Ishikawa (cell line): Measurements from ENCODE around the gene AKT1.

Source experiments
- CEBPB ChIP-seq: IDR thresholded peaks from 2 replicates; pipeline ENCODE4 v1.6.1; 2012
- CREB1 ChIP-seq: IDR thresholded peaks from 2 replicates; pipeline ENCODE4 v1.6.1; 2012; ENCODE audit warnings: low read depth
- TF ChIP-seq, protein P1 (sequence below): IDR thresholded peaks from 2 replicates; pipeline ENCODE4 v1.6.1; 2012

DNA sequence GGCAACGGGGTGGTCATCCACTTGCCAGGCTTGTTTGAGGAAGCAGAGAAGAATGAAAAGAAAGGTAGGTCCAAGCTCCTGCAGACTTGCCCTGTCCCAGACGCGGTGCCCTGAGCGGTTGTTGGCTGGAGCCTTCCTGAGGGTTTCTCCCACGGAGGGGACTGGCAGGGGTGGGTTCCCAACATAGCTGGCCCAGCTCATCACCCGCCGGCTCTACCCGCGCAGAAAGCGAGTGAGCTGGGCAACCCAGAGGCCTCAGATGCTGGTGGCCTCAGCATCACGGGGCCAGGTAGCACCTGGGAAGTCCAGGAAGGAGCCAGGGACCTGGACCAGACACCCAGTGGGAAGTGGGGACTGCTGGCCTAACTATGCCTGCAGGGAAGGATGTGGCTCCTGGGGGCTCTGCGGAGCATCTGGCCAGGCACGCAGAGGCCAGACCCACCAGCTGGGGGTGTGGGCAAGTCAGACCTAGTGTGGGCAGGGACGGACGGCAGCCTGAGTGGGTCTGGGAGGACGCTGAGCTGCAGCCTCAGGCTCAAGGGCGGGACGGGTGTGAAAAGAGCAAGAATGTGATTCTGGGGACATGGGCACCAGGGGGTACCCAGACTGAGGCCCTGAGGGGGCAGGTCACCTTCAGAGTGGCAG, 57.1 kb downstream of the AKT1 start:
- TF ChIP-seq, protein P1, sequence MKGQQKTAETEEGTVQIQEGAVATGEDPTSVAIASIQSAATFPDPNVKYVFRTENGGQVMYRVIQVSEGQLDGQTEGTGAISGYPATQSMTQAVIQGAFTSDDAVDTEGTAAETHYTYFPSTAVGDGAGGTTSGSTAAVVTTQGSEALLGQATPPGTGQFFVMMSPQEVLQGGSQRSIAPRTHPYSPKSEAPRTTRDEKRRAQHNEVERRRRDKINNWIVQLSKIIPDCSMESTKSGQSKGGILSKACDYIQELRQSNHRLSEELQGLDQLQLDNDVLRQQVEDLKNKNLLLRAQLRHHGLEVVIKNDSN, result no peak
- TF ChIP-seq CREB1 (no peak), CEBPB (no peak)
